HG03575 (cell line): ENCODE measurements around the gene GADD45B.
"Not testable (repeated sequence)": the region's sequence is repeated elsewhere in the genome, so short reads cannot be mapped to it uniquely, and the experiment has no call there.

Source experiments
- ATAC-seq: cut with Tn5 transposase; IDR thresholded peaks from one replicate; pipeline ENCODE4 v1.9.1; 2021; ENCODE audit not compliant: unreplicated experiment, insufficient number of reproducible peaks, low FRiP score; ENCODE audit errors: extremely low read depth

Gene GADD45B

GRCh38 chr19:2443116-2443784 lies 32.7 kb upstream of the GADD45B start:
- no peak for ATAC-seq

GRCh38 chr19:2443785-2444182 lies 32.1 kb upstream of the GADD45B start:
- no peak for ATAC-seq

DNA sequence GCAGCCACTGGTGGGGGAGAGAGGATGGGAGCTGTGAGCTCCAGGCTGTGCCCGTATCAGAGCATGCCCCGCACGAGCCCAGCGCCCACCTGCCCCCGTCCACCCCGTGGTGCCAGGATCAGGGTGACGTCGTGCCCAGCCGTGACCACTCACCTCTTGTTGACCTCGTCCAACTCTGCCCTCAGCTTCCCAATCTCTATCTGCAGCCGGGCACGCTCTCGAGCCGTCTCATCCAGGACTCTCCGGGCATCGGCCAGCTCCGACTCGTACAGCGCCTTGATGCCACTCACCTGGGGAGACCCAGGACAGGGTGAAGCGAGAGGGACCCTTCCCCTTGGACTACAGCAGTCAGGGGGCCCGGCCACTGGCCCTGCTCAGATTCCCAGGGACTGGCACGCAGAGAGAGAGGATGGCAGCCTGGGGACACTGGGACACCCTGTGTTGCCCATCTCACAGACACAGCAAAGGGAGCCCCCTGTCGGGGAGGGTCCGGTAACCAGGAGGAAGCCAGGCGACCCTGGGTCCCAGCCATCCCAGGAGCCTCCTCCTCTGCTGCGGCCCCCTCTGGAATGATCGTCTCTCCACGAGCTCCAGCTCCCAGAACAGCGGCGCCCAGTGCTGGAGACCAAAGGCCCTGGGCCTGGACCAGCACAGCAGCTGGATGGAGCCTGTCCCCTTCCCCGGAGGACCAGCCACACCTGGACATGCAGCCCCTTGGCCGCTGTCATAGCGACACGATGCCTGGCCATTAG lies 31.5 kb upstream of the GADD45B start:
- no peak for ATAC-seq

DNA sequence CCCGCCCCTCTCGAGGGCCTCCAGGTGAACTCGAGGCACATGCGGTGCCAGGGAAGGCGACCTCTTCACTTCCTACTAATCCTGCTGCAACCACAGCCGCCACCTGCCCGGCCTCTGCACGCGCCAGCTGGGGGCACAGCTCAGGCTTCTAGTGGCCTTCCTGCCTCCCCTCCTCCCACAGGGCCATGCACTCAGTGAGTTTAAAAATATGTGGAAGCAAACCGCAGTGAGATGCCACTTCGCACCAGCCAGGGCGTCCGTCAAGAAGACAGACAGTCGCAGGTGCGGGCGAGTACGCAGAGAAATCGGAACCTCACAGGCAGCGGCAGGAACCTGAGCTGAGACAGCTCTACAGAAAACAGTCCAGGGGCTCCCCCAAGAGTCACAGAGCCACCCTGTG lies 29.5 kb upstream of the GADD45B start:
- ATAC-seq, result no peak

DNA sequence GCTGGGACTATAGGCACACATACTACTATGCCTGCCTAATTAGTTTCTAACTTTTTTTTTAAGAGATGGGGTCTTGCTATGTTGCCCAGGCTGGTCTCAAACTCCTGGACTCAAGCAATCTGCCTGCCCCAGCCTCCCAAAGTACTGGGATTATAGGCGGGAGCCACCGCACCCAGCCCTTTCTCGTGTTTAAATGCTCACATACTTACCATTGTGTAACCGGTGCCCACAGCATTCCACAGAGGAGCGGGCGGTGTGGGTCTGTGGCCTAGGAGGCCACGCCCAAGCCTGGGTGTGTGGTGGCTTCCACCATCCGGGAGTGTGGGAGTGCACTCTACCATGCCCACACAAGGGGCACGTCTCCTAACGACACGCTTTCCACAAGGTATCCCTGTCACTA lies 26.9 kb upstream of the GADD45B start:
- ATAC-seq, result no peak

GRCh38 chr19:2451138-2451537 lies 24.8 kb upstream of the GADD45B start:
- no peak for ATAC-seq

- ATAC-seq, result no peak
Observed at GRCh38 chr19:2451741-2452140, 24.2 kb upstream of the GADD45B start.

DNA sequence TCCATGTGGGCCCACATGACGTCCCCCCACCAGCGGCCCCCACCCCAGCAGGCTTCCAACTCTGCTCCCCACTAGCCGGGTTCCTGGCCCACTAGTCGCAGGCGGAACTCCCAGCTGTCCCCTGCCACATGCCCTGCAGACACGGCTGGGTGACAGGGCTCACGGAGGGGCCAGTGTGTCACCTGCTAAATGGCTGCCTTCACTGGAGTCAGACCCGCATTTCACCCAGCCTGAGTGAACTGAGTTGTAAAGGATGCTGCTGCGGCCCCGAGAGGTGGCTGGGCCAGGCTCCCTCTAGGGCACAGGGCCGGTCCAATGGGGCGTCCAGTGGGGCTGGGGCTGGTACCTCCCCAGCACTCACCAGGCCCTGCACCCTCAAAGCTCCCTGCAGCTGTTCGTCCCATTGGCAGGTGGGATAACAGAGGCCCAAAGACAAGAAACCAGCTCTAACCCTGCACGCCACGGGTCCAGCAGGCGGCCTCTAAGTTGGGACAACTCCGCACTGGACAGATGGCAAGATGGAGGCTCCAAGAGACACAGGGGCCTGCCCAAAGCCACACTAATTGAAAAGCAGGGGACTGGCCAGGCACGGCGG lies 22.4 kb upstream of the GADD45B start:
- no peak for ATAC-seq

DNA sequence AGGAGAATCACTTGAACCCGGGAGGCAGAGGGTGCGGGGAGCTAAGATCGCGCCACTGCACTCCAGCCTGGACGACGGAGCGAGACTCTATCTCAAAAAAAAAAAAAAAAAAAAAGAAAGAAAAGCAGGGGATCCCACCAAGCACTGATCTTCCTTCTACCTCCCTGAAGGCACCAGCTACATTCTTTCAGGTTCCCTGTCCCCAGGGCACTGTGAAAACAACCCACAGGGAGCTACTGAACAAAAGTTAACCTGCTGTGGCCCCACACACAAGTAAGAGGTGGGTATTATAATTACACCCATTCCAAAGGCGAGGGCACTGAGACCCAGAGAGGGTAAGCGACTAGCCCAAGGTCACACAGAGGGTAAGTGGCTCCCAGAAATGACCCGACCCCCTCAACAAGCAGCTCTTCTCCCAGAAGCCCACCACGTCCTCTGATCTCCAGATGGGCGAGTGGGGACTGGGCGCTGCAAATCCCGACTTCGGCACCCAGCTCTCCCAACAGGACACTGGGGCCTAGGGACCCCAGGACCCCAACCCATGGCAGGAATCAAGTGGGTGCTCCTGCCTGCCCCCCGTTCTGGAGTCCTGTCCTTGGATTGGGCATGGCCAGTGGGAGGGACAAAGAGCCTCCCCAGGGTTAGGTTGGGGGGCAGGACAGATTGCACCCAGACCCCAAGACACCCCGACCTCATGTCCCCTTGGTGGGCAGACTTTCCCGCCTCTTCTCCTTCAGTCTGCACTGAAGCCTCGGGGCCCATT lies 21.5 kb upstream of the GADD45B start:
- ATAC-seq, result no peak

- no peak for ATAC-seq
Observed at GRCh38 chr19:2454962-2455850, 20.7 kb upstream of the GADD45B start.

DNA sequence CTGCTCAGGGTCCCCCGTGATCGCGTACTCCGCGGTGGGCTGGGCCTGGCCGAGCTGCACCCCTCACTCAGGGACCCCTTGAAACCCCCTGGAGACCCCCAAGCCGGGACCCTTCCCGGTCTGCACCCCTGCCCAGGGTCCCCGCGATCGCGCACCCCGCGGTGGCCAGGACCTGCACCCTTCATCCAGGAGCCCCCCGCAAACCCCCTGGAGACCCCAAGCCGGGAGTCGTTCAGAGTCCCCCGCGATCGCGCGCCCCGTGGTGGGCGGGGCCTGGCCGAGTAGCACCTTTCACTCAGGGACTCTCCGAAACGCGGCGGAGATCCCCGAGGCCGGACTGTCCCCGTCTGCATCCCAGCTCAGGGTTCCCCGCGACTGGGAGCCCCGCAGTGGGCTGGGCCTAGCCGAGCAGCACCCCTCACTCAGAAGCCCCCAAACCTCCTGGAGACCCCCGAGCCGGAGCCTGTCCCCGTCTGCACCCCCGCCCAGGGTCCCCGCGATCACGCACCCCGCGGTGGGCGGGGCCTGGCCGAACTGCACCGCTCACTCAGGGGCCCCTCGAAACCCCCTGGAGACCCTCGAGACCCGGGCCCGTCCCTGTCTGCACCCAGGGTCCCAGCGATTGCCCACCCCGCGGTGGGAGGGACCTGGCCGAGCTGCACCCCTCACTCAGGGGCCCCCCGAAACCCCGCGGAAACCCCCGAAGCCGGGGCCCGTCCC lies 19.9 kb upstream of the GADD45B start:
- ATAC-seq, result no peak

- ATAC-seq, result no peak
Observed at GRCh38 chr19:2457394-2458037, 18.4 kb upstream of the GADD45B start.

GRCh38 chr19:2458054-2458453 lies 17.9 kb upstream of the GADD45B start:
- ATAC-seq, result no peak

GRCh38 chr19:2458776-2459175 lies 17.2 kb upstream of the GADD45B start:
- not testable (repeated sequence) for ATAC-seq

- ATAC-seq, result no peak
Observed at GRCh38 chr19:2460245-2460644, 15.7 kb upstream of the GADD45B start.

DNA sequence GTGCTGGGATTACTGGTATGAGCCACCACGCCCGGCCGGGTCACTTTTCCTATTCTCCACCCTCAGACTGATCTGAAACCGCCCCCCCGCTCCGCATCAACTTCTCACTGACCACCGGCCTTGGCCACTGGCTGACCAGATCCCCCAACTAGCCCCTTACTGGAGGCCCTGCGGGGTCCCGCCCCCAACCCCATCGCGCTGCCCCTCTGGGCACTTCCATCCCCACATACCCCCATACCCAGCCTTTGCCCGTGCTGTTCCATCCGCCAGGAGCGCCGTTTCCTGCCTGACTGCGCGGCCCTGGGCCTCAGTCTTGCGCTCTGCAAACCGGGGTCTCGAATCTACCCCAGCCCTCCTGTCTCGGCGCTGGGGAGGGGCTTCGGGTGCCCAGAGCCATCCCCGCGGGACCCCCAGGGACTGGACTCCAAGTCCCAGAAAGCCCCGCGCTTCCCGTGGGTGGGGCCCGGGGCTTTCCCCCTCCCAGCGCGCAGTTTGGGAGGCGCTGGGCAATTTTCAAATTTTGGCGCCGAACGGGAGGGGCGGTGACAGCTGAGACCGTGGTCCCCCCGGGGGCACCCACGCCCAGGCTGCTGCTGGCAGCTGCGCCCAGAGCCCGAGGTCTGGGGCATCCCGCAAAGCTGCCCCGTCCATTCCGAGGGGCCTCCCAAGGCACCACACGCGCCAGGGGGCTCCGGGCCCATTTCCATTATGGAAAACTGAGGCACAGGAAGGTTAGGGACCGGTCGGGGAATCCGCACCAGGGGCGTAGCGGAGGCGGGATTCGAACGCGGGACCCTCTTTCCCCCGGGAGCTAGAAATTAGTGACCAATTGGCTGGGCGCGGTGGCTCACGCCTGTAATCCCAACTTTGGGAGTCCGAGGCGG lies 13.9 kb upstream of the GADD45B start:
- no peak for ATAC-seq
